HCT116 (cell line): ENCODE measurements around the gene SPRED2. TPM values are rescaled to one million over a fixed set of nuclear protein-coding genes. Genes with fewer than 3 reads are reported as not detected.

ENCODE experiments used
- ATAC-seq: fragments of 200-7000 bp; cut with Tn5 transposase; 2 replicates; pipeline ENCODE4 v1.9.1; 2020; ENCODE audit warnings: mild to moderate bottlenecking, moderate library complexity
- BruUV-seq: library from RNA; stranded (reverse); fragments of 400-500 nt; replicated peaks from 2 replicates; lab custom pipeline; 2021; lab: Mats Ljungman, UMichigan
- CTCF ChIA-PET: fragments of 300-600 bp; sonication (Branson Sonifier 250); formaldehyde crosslinking; loops from one replicate; lab custom pipeline; 2021; ENCODE audit warnings: antibody characterized with exemption; lab: Charles Lee
- POLR2A ChIA-PET: fragments of 300-600, 350-600 bp; sonication (Branson Sonifier 250); formaldehyde crosslinking; loops from one replicate; lab custom pipeline; 2021; ENCODE audit warnings: antibody characterized with exemption; lab: Charles Lee
- RAD21 ChIA-PET, 2 experiments: fragments of 300-600 bp; sonication (Branson Sonifier 250); formaldehyde crosslinking; loops; one replicate each; lab custom pipeline; 2023; ENCODE audit warnings: low total read pairs in 2 of 2; ENCODE audit not compliant: uncharacterized antibody in 2 of 2, unreplicated experiment in 2 of 2, low non-redundant PET in 1 of 2; lab: Charles Lee
- DNase-seq: peaks from one replicate; pipeline ENCODE4 v3.0.0-alpha.2; 2010; ENCODE audit warnings: low read depth, low spot score
- H2AFZ ChIP-seq: fragments of 200-600 bp; shearing (Covaris generic), sonication (generic); 2 replicates; pipeline ENCODE4 v1.6.1; 2017; ENCODE audit warnings: low read depth, mixed run types, mixed read lengths, antibody characterized with exemption, low read length; ENCODE audit not compliant: poor library complexity, severe bottlenecking
- H3K27ac ChIP-seq: 2 replicates; pipeline ENCODE4 v1.5.1; 2012; ENCODE audit warnings: low read depth, low read length
- H3K27me3 ChIP-seq: fragments of 200-600 bp; sonication (generic); 2 replicates; pipeline ENCODE4 v1.6.1; 2016; ENCODE audit warnings: mixed run types, low read length, mixed read lengths; ENCODE audit not compliant: insufficient read depth
- H3K36me3 ChIP-seq, 2 experiments: fragments of 200-500 bp in 1 of 2; fragments of 200-600 bp in 1 of 2; sonication (Bioruptor generic) in 1 of 2; sonication (generic) in 1 of 2; 2 replicates each; pipeline versions ENCODE4 v1.5.1 to v1.6.1; 2014 to 2016; ENCODE audit warnings: low read length in 2 of 2, inconsistent platforms in 1 of 2, mixed read lengths in 1 of 2, mixed run types in 1 of 2; ENCODE audit not compliant: insufficient read depth in 2 of 2, control insufficient read depth in 1 of 2
- H3K4me1 ChIP-seq, 2 experiments: fragments of 200-600 bp in 1 of 2; sonication (generic) in 1 of 2; 2 replicates each; pipeline versions ENCODE4 v1.5.1 to v1.6.1; 2012 to 2017; ENCODE audit warnings: low read length in 2 of 2, inconsistent platforms in 1 of 2, mild to moderate bottlenecking in 1 of 2, mixed read lengths in 1 of 2, mixed run types in 1 of 2, moderate library complexity in 1 of 2; ENCODE audit not compliant: insufficient read depth in 2 of 2, control insufficient read depth in 1 of 2
- H3K4me2 ChIP-seq: fragments of 200-600 bp; sonication (generic); 2 replicates; pipeline ENCODE4 v1.6.1; 2017; ENCODE audit warnings: mixed run types, low read length, mixed read lengths
- H3K4me3 ChIP-seq, 2 experiments: fragments of 200-600 bp in 1 of 2; sonication (generic) in 1 of 2; replicated peaks in 1 of 2; 2 replicates each; pipeline ENCODE4 v1.5.1; 2011 to 2016; ENCODE audit warnings: low read length in 2 of 2, control low read depth in 1 of 2, low read depth in 1 of 2, mild to moderate bottlenecking in 1 of 2, mixed read lengths in 1 of 2, mixed run types in 1 of 2
- H3K79me2 ChIP-seq: fragments of 200-600 bp; sonication (generic); 2 replicates; pipeline ENCODE4 v1.6.1; 2017; ENCODE audit warnings: mild to moderate bottlenecking, mixed run types, low read length, moderate library complexity, mixed read lengths; ENCODE audit not compliant: insufficient read depth
- H3K9ac ChIP-seq: fragments of 200-600 bp; sonication (generic); 2 replicates; pipeline ENCODE4 v1.6.1; 2016; ENCODE audit warnings: low read length, mixed read lengths
- H3K9me2 ChIP-seq: fragments of 200-600 bp; sonication (generic), shearing (Covaris generic); 2 replicates; pipeline ENCODE4 v1.6.1; 2017; ENCODE audit warnings: mixed run types, mild to moderate bottlenecking, moderate library complexity; ENCODE audit not compliant: insufficient read depth
- H3K9me3 ChIP-seq, 2 experiments: fragments of 200-500 bp in 1 of 2; fragments of 200-600 bp in 1 of 2; sonication (Bioruptor generic) in 1 of 2; sonication (generic) in 1 of 2; 2 replicates each; pipeline ENCODE4 v1.6.1; 2014 to 2017; ENCODE audit warnings: low read length in 2 of 2, mixed read lengths in 2 of 2, inconsistent platforms in 1 of 2, low read depth in 1 of 2, mild to moderate bottlenecking in 1 of 2, mixed run types in 1 of 2, moderate library complexity in 1 of 2; ENCODE audit not compliant: control insufficient read depth in 1 of 2, insufficient read depth in 1 of 2
- H4K20me1 ChIP-seq: fragments of 200-600 bp; sonication (generic), shearing (Covaris generic); 2 replicates; pipeline ENCODE4 v1.6.1; 2017; ENCODE audit warnings: mixed run types, mild to moderate bottlenecking, moderate library complexity; ENCODE audit not compliant: insufficient read depth
- CBX3 ChIP-seq: IDR thresholded peaks from 2 replicates; pipeline ENCODE4 v1.6.1; 2012; ENCODE audit warnings: low read depth
- CEBPB ChIP-seq: IDR thresholded peaks from 2 replicates; pipeline ENCODE4 v1.6.1; 2012; ENCODE audit warnings: low read depth
- EGR1 ChIP-seq: IDR thresholded peaks from 2 replicates; pipeline ENCODE4 v1.6.1; 2012; ENCODE audit warnings: low read depth
- ELF1 ChIP-seq: IDR thresholded peaks from 2 replicates; pipeline ENCODE4 v1.6.1; 2012; ENCODE audit warnings: low read depth, borderline replicate concordance
- FOSL1 ChIP-seq: IDR thresholded peaks from 2 replicates; pipeline ENCODE4 v1.6.1; 2012; ENCODE audit warnings: low read depth
- POLR2AphosphoS5 ChIP-seq: IDR thresholded peaks from 2 replicates; pipeline ENCODE4 v1.6.1; 2011; ENCODE audit warnings: mild to moderate bottlenecking, low read depth, low read length, moderate library complexity
- RAD21 ChIP-seq: IDR thresholded peaks from 2 replicates; pipeline ENCODE4 v1.6.1; 2012; ENCODE audit warnings: low read depth, mild to moderate bottlenecking
- SIN3A ChIP-seq: IDR thresholded peaks from 2 replicates; pipeline ENCODE4 v1.6.1; 2012; ENCODE audit warnings: low read depth
- SP1 ChIP-seq: IDR thresholded peaks from 2 replicates; pipeline ENCODE4 v1.6.1; 2012; ENCODE audit warnings: low read depth
- SRF ChIP-seq: IDR thresholded peaks from 2 replicates; pipeline ENCODE4 v1.6.1; 2012; ENCODE audit warnings: low read depth
- ZFX ChIP-seq: fragments of 450-650 bp; IDR thresholded peaks from 2 replicates; pipeline ENCODE4 v1.6.1; 2017
- intact Hi-C: fragments of 100-400 bp; cut with micrococcal nuclease; formaldehyde crosslinking; loops from 2 replicates; pipeline ENCODE4 v1.10.0; 2022
- total RNA-seq: library from RNA; stranded (reverse); gene quantifications from one replicate; pipeline ENCODE4 v1.2.1, GENCODE V29; 2021; ENCODE audit not compliant: unreplicated experiment
- TF ChIP-seq, protein P1 (sequence below): IDR thresholded peaks from 2 replicates; pipeline ENCODE4 v1.6.1; 2012
- TF ChIP-seq, protein P2 (sequence below), 3 experiments: fragments of 200-600 bp in 1 of 3; sonication (generic) in 1 of 3; IDR thresholded peaks in 2 of 3; conservative IDR thresholded peaks in 1 of 3; 2 replicates each; pipeline ENCODE4 v1.5.1; 2012 to 2017; ENCODE audit warnings: low read depth in 2 of 3, low read length in 2 of 3, antibody characterized with exemption in 1 of 3, borderline replicate concordance in 1 of 3, control low read depth in 1 of 3, mild to moderate bottlenecking in 1 of 3, mixed read lengths in 1 of 3, mixed run types in 1 of 3, moderate library complexity in 1 of 3; ENCODE audit not compliant: insufficient read depth in 1 of 3

The SPRED2 gene
- total RNA-seq, 1 experiment from 2014 or later = 62.6 TPM

DNA sequence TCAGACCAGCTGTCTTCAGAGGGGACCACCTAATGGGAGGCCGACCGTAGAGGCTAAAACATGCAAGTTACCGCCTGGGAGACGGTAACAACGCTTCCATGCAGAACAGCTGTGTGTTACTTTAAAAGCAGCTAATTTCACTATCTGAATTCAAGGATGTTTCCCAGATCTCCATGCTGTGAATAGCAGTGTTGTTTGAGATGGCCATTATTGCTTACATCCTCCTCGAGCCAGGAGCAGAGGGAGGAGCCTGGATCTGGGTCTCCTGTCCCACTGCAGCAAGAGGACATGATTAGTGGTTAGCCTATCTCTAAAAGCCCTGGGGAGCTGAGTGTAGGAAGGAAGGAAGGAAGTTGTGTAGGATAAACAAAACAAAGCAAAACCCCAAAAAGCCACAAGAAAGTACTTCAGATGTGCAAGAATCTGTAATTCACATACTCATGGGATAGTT lies 153.8 kb downstream of the SPRED2 start:
- H3K79me2 ChIP-seq = no peaks in the 10 kb centered on the region
- no peak overlapping the region for H3K4me3 ChIP-seq
- no peaks in the 10 kb centered on the region for H3K4me1 ChIP-seq
- no peaks in the 10 kb centered on the region for H3K9me2 ChIP-seq
- CTCF ChIA-PET = interaction anchor here (0.6 to 1.3 kb wide), 2 partner anchors 13 to 297 kb away, joined by 3 to 7 read pairs; no protein-coding TSS in a partner anchor
- no peaks in the 10 kb centered on the region for H3K36me3 ChIP-seq
- intact Hi-C loops = no loop called here
- H3K9ac ChIP-seq = no peak overlapping the region
- H3K27ac ChIP-seq = no peak overlapping the region
- no peaks in the 10 kb centered on the region for H3K27me3 ChIP-seq
- H3K9me3 ChIP-seq = no peaks in the 10 kb centered on the region
- H2AFZ ChIP-seq = no peak overlapping the region
- TF ChIP-seq ELF1 (no peak), CEBPB (no peak), EGR1 (no peak), ZFX (no peak), FOSL1 (no peak), SIN3A (no peak), CBX3 (no peak), SP1 (no peak), RAD21 (no peak), POLR2AphosphoS5 (no peak), SRF (no peak)
- TF ChIP-seq, protein P1, sequence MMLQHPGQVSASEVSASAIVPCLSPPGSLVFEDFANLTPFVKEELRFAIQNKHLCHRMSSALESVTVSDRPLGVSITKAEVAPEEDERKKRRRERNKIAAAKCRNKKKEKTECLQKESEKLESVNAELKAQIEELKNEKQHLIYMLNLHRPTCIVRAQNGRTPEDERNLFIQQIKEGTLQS = no peak
- TF ChIP-seq, protein P2, sequence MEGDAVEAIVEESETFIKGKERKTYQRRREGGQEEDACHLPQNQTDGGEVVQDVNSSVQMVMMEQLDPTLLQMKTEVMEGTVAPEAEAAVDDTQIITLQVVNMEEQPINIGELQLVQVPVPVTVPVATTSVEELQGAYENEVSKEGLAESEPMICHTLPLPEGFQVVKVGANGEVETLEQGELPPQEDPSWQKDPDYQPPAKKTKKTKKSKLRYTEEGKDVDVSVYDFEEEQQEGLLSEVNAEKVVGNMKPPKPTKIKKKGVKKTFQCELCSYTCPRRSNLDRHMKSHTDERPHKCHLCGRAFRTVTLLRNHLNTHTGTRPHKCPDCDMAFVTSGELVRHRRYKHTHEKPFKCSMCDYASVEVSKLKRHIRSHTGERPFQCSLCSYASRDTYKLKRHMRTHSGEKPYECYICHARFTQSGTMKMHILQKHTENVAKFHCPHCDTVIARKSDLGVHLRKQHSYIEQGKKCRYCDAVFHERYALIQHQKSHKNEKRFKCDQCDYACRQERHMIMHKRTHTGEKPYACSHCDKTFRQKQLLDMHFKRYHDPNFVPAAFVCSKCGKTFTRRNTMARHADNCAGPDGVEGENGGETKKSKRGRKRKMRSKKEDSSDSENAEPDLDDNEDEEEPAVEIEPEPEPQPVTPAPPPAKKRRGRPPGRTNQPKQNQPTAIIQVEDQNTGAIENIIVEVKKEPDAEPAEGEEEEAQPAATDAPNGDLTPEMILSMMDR (IDR thresholded peaks at IDR 0.05 in 2 of 3, conservative IDR thresholded peaks at IDR 0.05 in 1 of 3; ENCODE audit: borderline replicate concordance in 1 of 3, insufficient read depth in 1 of 3, low read depth in 2 of 3, low read length in 2 of 3) = no peak
- TF ChIP-seq, all 23 proteins: peak for 0
- no peaks in the 10 kb centered on the region for H4K20me1 ChIP-seq
- POLR2A ChIA-PET = interaction anchor here (0.6 kb wide), 1 partner anchor 18 kb away, joined by 3 read pairs; no protein-coding TSS in a partner anchor
- H3K4me2 ChIP-seq = no peak overlapping the region
- ATAC-seq (no peak; the same call in 1 of the 2 replicates), DNase-seq (no peak)
- RAD21 ChIA-PET = no interaction called here
- no TSS peak for BruUV-seq
